T-cell (primary cell): Measurements from ENCODE around the gene RAPGEF3. TPM values are rescaled to one million over a fixed set of nuclear protein-coding genes. Genes with fewer than 3 reads are reported as not detected.

ENCODE experiments used
- ATAC-seq, 4 experiments: fragments of 200-7000 bp in 3 of 4; fragments of 150-1000 bp in 1 of 4; cut with Tn5 transposase; replicated peaks in 1 of 4; 1 replicate in 3 of 4; 2 replicates in 1 of 4; pipeline ENCODE4 v1.10.0; 2021; ENCODE audit warnings: moderate library complexity in 3 of 4, mild to moderate bottlenecking in 2 of 4, moderate number of reproducible peaks in 1 of 4
- CTCF ChIA-PET, 2 donors: fragments of 300-600 bp; sonication (Branson Sonifier 250); formaldehyde crosslinking; loops; one replicate each; lab custom pipeline; 2022; ENCODE audit warnings: antibody characterized with exemption in 2 of 2; lab: Charles Lee
- POLR2A ChIA-PET, 2 donors: fragments of 300-600 bp; sonication (Branson Sonifier 250); formaldehyde crosslinking; loops; one replicate each; lab custom pipeline; 2022; ENCODE audit warnings: antibody characterized with exemption in 2 of 2; lab: Charles Lee
- DNase-seq, 35 experiments: peaks; one replicate each; pipeline versions ENCODE4 v3.0.0 to v3.0.0-alpha.2; 2013 to 2023
- H3K27ac ChIP-seq: one replicate; pipeline ENCODE4 v1.5.1; 2013; ENCODE audit warnings: low read length
- H3K27me3 ChIP-seq, 2 experiments: replicated peaks in 1 of 2; 1 replicate in 1 of 2; 2 replicates in 1 of 2; pipeline versions ENCODE4 v1.6.1 to v1.7.0; 2013; ENCODE audit warnings: low read length in 1 of 2, mixed read lengths in 1 of 2; ENCODE audit not compliant: control insufficient read depth in 2 of 2, insufficient read depth in 2 of 2; ENCODE audit errors: extremely low read depth in 1 of 2
- H3K36me3 ChIP-seq, 2 donors: 1 replicate in 1 of 2; 2 replicates in 1 of 2; pipeline versions ENCODE4 v1.6.1 to v1.7.0; 2013; ENCODE audit warnings: low read length in 1 of 2; ENCODE audit not compliant: control insufficient read depth in 2 of 2, insufficient read depth in 1 of 2; ENCODE audit errors: extremely low read depth in 1 of 2
- H3K4me1 ChIP-seq, 2 experiments: 1 replicate in 1 of 2; 2 replicates in 1 of 2; pipeline versions ENCODE4 v1.6.1 to v1.7.0; 2013; ENCODE audit warnings: low read length in 2 of 2, mixed read lengths in 1 of 2; ENCODE audit not compliant: insufficient read depth in 2 of 2, control insufficient read depth in 1 of 2; ENCODE audit errors: extremely low read depth in 1 of 2
- H3K4me3 ChIP-seq, 2 donors: 1 replicate in 1 of 2; 2 replicates in 1 of 2; pipeline versions ENCODE4 v1.5.1 to v1.7.0; 2013; ENCODE audit warnings: mild to moderate bottlenecking in 2 of 2, low read length in 1 of 2, moderate library complexity in 1 of 2; ENCODE audit not compliant: control insufficient read depth in 1 of 2; ENCODE audit errors: extremely low read depth in 1 of 2
- H3K9me3 ChIP-seq: 2 replicates; pipeline ENCODE4 v1.7.0; 2013
- H3K27ac Mint-ChIP-seq, 2 donors: one replicate each; pipeline ENCODE4 v1.8.0; 2020 to 2021; ENCODE audit warnings: mild to moderate bottlenecking in 2 of 2, mixed read lengths in 2 of 2
- H3K27me3 Mint-ChIP-seq, 2 donors: one replicate each; pipeline ENCODE4 v1.8.0; 2021 to 2022; ENCODE audit warnings: mixed read lengths in 2 of 2
- H3K36me3 Mint-ChIP-seq: one replicate; pipeline ENCODE4 v1.8.0; 2021; ENCODE audit warnings: mixed read lengths
- H3K4me1 Mint-ChIP-seq, 3 donors: one replicate each; pipeline ENCODE4 v1.8.0; 2020 to 2022; ENCODE audit warnings: mixed read lengths in 3 of 3, mild to moderate bottlenecking in 1 of 3
- H3K4me3 Mint-ChIP-seq, 3 donors: one replicate each; pipeline ENCODE4 v1.8.0; 2020 to 2022; ENCODE audit warnings: mild to moderate bottlenecking in 3 of 3, mixed read lengths in 3 of 3, moderate library complexity in 3 of 3
- H3K9me3 Mint-ChIP-seq, 3 donors: one replicate each; pipeline ENCODE4 v1.8.0; 2020 to 2022; ENCODE audit warnings: mixed read lengths in 3 of 3
- WGBS: methylation state at CpG from one replicate; pipeline ENCODE4 v1.1.5; 2013; ENCODE audit warnings: missing lambda C conversion rate; ENCODE audit not compliant: insufficient coverage; 5-methylcytosine and 5-hydroxymethylcytosine counted together
- total RNA-seq, 35 experiments: library from RNA in 6 of 35; stranded (reverse) in 6 of 35; fragments of 120-200 nt in 1 of 35; gene quantifications; one replicate each; pipeline versions ENCODE4 v1.2.1 to v1.2.4 and lab custom pipeline; 2013 to 2026

The RAPGEF3 gene
- total RNA-seq, 5 donors from 2014 or later (not counting 1 experiment from before 2014, with no cell fraction given) = 0.25 to 0.99 (median 0.82) TPM

- WGBS = 99% methylated on average over 7 of the region's 15 CpGs
- Histone ChIP-seq H3K4me3 (no peak overlapping the region), H3K27ac (no peak overlapping the region), H3K4me1 (peaks cover 0 to 8% of the 10 kb centered on the region in 2 experiments), H3K36me3 (peaks cover 25 to 97% of the 10 kb centered on the region in 2 donors), H3K9me3 (no peaks in the 10 kb centered on the region), H3K27me3 (no peaks in the 10 kb centered on the region)
- H3K27ac Mint-ChIP-seq = peak overlapping the region; percentile 49 to 58
- no peak overlapping the region for H3K4me3 Mint-ChIP-seq
- peaks cover 41% of the 10 kb centered on the region for H3K36me3 Mint-ChIP-seq
- ATAC-seq (no peak), DNase-seq (no peak)
- H3K9me3 Mint-ChIP-seq = no peaks in the 10 kb centered on the region
- no peaks in the 10 kb centered on the region for H3K27me3 Mint-ChIP-seq
- ChIA-PET CTCF (interaction anchor here (0.8 to 1.1 kb wide), 3 partner anchors 11 to 87 kb away, joined by 3 read pairs; no protein-coding TSS in a partner anchor), POLR2A (no interaction called here)
- H3K4me1 Mint-ChIP-seq = peaks cover 2 to 8% (median 2%) of the 10 kb centered on the region in 3 donors
Observed at GRCh38 chr12:47793015-47793681, 34.5 kb upstream of the RAPGEF3 start.

- Mint-ChIP-seq H3K36me3 (peaks cover 54% of the 10 kb centered on the region), H3K4me1 (no peaks in the 10 kb centered on the region), H3K4me3 (no peak overlapping the region), H3K27me3 (no peaks in the 10 kb centered on the region), H3K9me3 (no peaks in the 10 kb centered on the region), H3K27ac (peak overlapping the region in 1 of 2 donors; percentile 22)
- H3K4me3 ChIP-seq = no peak overlapping the region
- ChIA-PET CTCF (interaction anchor here in 1 of 2 donors (1.4 kb wide), 1 partner anchor 47 kb away, joined by 6 read pairs; no protein-coding TSS in a partner anchor), POLR2A (no interaction called here)
- no peaks in the 10 kb centered on the region for H3K9me3 ChIP-seq
- 95% methylated on average over 14 of the region's 16 CpGs for WGBS
- no peaks in the 10 kb centered on the region for H3K27me3 ChIP-seq
- no peak for DNase-seq
- no peak overlapping the region for H3K27ac ChIP-seq
- no peak for ATAC-seq
- peaks cover 28 to 97% of the 10 kb centered on the region in 2 donors for H3K36me3 ChIP-seq
- no peaks in the 10 kb centered on the region for H3K4me1 ChIP-seq
Observed at GRCh38 chr12:47791874-47792273, 33.2 kb upstream of the RAPGEF3 start.

GRCh38 chr12:47791351-47791746 is 32.7 kb upstream of the RAPGEF3 start:
- no peak overlapping the region for H3K4me3 ChIP-seq
- H3K4me3 Mint-ChIP-seq = no peak overlapping the region
- H3K27ac ChIP-seq = no peak overlapping the region
- peaks cover 59% of the 10 kb centered on the region for H3K36me3 Mint-ChIP-seq
- H3K36me3 ChIP-seq = peaks cover 33 to 98% of the 10 kb centered on the region in 2 donors
- H3K4me1 Mint-ChIP-seq = no peaks in the 10 kb centered on the region
- no peaks in the 10 kb centered on the region for H3K9me3 ChIP-seq
- POLR2A ChIA-PET = no interaction called here
- no peak for DNase-seq
- no peak overlapping the region for H3K27ac Mint-ChIP-seq
- no peaks in the 10 kb centered on the region for H3K4me1 ChIP-seq
- 93% methylated on average over 13 of the region's 14 CpGs for WGBS
- CTCF ChIA-PET = interaction anchor here in 1 of 2 donors (0.6 to 1.4 kb wide), 2 partner anchors 20 to 47 kb away, joined by 3 to 6 read pairs; no protein-coding TSS in a partner anchor
- no peak for ATAC-seq
- no peaks in the 10 kb centered on the region for H3K27me3 Mint-ChIP-seq
- H3K9me3 Mint-ChIP-seq = no peaks in the 10 kb centered on the region
- H3K27me3 ChIP-seq = no peaks in the 10 kb centered on the region

GRCh38 chr12:47790676-47791350 is 32.1 kb upstream of the RAPGEF3 start:
- H3K36me3 ChIP-seq = peaks cover 32 to 99% of the 10 kb centered on the region in 2 donors
- H3K27ac Mint-ChIP-seq = no peak overlapping the region
- 89% methylated on average over 12 of the region's 20 CpGs for WGBS

GRCh38 chr12:47789712-47790489 is 31.2 kb upstream of the RAPGEF3 start:
- POLR2A ChIA-PET = no interaction called here
- no peaks in the 10 kb centered on the region for H3K27me3 Mint-ChIP-seq
- H3K36me3 ChIP-seq = peaks cover 34 to 99% of the 10 kb centered on the region in 2 donors
- H3K27me3 ChIP-seq = no peaks in the 10 kb centered on the region
- H3K4me1 Mint-ChIP-seq = no peaks in the 10 kb centered on the region
- H3K9me3 ChIP-seq = no peaks in the 10 kb centered on the region
- ATAC-seq (no peak), DNase-seq (no peak)
- CTCF ChIA-PET = interaction anchor here (0.5 to 1.1 kb wide), 5 partner anchors 15 to 60 kb away, joined by 3 to 5 read pairs (median 4); no protein-coding TSS in a partner anchor
- H3K27ac ChIP-seq = no peak overlapping the region
- no peak overlapping the region for H3K4me3 ChIP-seq
- 98% methylated on average over 14 of the region's 22 CpGs for WGBS
- peak overlapping the region in 1 of 2 donors; percentile 68 for H3K27ac Mint-ChIP-seq
- H3K36me3 Mint-ChIP-seq = peaks cover 67% of the 10 kb centered on the region
- no peaks in the 10 kb centered on the region for H3K4me1 ChIP-seq
- H3K9me3 Mint-ChIP-seq = no peaks in the 10 kb centered on the region
- H3K4me3 Mint-ChIP-seq = no peak overlapping the region

More at GRCh38 chr12:47790676-47791350, 32.1 kb upstream of the RAPGEF3 start:
- Mint-ChIP-seq H3K36me3 (peaks cover 62% of the 10 kb centered on the region), H3K4me3 (no peak overlapping the region), H3K4me1 (no peaks in the 10 kb centered on the region), H3K9me3 (no peaks in the 10 kb centered on the region), H3K27me3 (no peaks in the 10 kb centered on the region)
- CTCF ChIA-PET = interaction anchor here in 1 of 2 donors (0.6 to 1.4 kb wide), 4 partner anchors 14 to 49 kb away, joined by 3 to 6 read pairs (median 4); no protein-coding TSS in a partner anchor
- Histone ChIP-seq H3K27ac (no peak overlapping the region), H3K4me1 (no peaks in the 10 kb centered on the region), H3K27me3 (no peaks in the 10 kb centered on the region), H3K9me3 (no peaks in the 10 kb centered on the region), H3K4me3 (no peak overlapping the region)
- POLR2A ChIA-PET = no interaction called here
- ATAC-seq (no peak), DNase-seq (no peak)

- no peaks in the 10 kb centered on the region for H3K9me3 Mint-ChIP-seq
- H3K4me1 ChIP-seq = no peaks in the 10 kb centered on the region
- H3K4me3 ChIP-seq = no peak overlapping the region
- no peaks in the 10 kb centered on the region for H3K27me3 Mint-ChIP-seq
- peaks cover 69% of the 10 kb centered on the region for H3K36me3 Mint-ChIP-seq
- DNase-seq (no peak), ATAC-seq (no peak)
- H3K27ac ChIP-seq = no peak overlapping the region
- 96% methylated on average over 3 of the region's 5 CpGs for WGBS
- H3K27ac Mint-ChIP-seq = peak overlapping the region in 1 of 2 donors; percentile 68
- POLR2A ChIA-PET = no interaction called here
- peaks cover 36 to 99% of the 10 kb centered on the region in 2 donors for H3K36me3 ChIP-seq
- CTCF ChIA-PET = interaction anchor here (0.5 to 0.7 kb wide), 3 partner anchors 10 to 75 kb away, joined by 3 to 5 read pairs (median 3); no protein-coding TSS in a partner anchor
- no peaks in the 10 kb centered on the region for H3K9me3 ChIP-seq
- H3K27me3 ChIP-seq = no peaks in the 10 kb centered on the region
- no peaks in the 10 kb centered on the region for H3K4me1 Mint-ChIP-seq
- H3K4me3 Mint-ChIP-seq = no peak overlapping the region
Observed at GRCh38 chr12:47789141-47789540, 30.5 kb upstream of the RAPGEF3 start.
